Left cardiac atrium (tissue), 4 donors: ENCODE results near the gene EPHA3. TPM values are rescaled to one million over a fixed set of nuclear protein-coding genes. Genes with fewer than 3 reads are reported as not detected.
A peak's percentile ranks its signal among the peaks of the same experiment; 100 is the strongest.

Experiments used
- ATAC-seq, 2 donors: fragments of 200-7000 bp; cut with Tn5 transposase; one replicate each; pipeline ENCODE4 v1.9.1; 2020; ENCODE audit warnings: mild to moderate bottlenecking in 2 of 2, moderate library complexity in 2 of 2
- DNase-seq: peaks from one replicate; pipeline ENCODE4 v3.0.0-alpha.2; 2020
- intact Hi-C, 2 donors: fragments of 100-400 bp; cut with DNase I; formaldehyde crosslinking; loops; one replicate each; pipeline versions ENCODE4 v1.14.1 to v1.15.1; 2022 to 2023
- total RNA-seq, 2 donors: library from RNA; stranded (reverse); fragmentation: NEBNext Ultra II Directional; extraction: Animal tissue kit (Norgen Biotek cat#: 25700); gene quantifications; one replicate each; pipeline ENCODE4 v1.2.1, GENCODE V29; 2021
- donor health status: DM: no; HTN: yes; CAD: no.
- donor health status: DM: no; HTN: yes; CAD: no; lungs with severe emphysema.
- donor health status: DM: yes; HTN: yes; CAD: no.
- donor health status: Dilated cardiomyopathy.

EPHA3 gene
- total RNA-seq, 2 donors from 2014 or later, result 5.6 to 8.1 TPM

- ATAC-seq, result no peak
- intact Hi-C loops, result no loop called here
- DNase-seq, result no peak
Measured at GRCh38 chr3:89474333-89475130, 367.1 kb downstream of the EPHA3 start.

GRCh38 chr3:89488800-89489580 is 381.6 kb downstream of the EPHA3 start:
- peak in 1 of 2 donors; percentile 67 for ATAC-seq
- intact Hi-C loops, result no loop called here
- DNase-seq, result no peak

DNA sequence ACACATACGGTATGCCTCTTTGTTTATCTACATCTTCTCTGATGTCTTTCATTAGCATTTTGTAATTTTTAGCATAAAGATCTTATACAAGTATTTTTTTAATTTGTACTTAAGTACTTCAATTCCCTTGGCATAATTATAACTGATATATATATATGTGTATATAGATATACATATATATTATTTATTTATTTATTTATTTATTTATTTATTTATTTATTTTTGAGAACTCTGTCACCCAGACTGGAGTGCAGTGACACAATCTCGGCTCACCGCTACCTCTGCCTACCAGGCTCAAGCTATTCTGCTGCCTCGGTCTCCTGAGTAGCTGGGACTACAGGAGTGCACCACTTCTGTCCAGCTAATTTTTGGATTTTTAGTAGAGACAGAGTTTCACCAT is 382.7 kb downstream of the EPHA3 start:
- no peak for ATAC-seq
- intact Hi-C loops, result no loop called here

DNA sequence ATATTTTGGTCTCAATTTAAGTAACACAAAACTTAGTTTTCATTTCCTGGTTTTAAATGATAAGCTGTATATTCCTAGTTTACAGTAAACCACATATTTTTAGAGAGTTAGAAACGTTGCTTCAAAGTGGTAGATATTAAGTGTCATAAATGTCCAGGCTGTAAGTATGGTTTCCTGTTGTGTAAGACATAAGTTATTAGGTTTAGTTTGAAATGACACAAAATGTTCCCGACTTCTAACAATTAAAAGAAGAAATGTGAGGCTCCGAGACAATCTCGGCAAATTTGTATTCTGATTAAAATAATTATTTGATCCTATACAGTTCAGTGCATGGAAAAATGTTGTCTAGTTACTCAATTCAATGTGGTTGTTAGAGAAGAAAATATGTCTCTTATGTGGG is 387.3 kb downstream of the EPHA3 start:
- DNase-seq, result no peak
- no peak for ATAC-seq
- intact Hi-C loops, result no loop called here

More for the DNA sequence above, 382.7 kb downstream of the EPHA3 start:
- DNase-seq, result no peak

GRCh38 chr3:89503891-89504391 is 396.5 kb downstream of the EPHA3 start:
- no peak for DNase-seq
- no peak for ATAC-seq
- intact Hi-C loops, result no loop called here

DNA sequence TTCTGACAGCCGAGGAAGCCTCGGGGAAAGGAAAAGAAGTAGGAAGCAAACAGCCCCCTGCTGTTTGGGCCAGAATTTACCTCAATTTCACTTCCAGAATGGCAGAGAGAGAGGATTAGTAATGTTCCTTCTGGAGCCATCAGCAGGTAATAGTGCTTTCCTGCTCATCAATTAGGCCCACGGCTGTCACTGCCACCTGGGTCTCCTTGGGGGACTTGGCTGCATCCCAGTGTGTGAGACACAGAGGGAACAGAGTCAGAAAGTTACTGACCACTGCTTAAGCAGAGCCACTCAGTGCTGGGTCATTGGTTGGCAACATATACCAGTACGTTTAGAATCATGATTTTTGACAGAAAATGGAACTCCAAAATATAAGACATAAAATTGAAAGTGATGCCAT is 397.0 kb downstream of the EPHA3 start:
- no peak for ATAC-seq
- DNase-seq, result no peak
- intact Hi-C loops, result no loop called here

DNA sequence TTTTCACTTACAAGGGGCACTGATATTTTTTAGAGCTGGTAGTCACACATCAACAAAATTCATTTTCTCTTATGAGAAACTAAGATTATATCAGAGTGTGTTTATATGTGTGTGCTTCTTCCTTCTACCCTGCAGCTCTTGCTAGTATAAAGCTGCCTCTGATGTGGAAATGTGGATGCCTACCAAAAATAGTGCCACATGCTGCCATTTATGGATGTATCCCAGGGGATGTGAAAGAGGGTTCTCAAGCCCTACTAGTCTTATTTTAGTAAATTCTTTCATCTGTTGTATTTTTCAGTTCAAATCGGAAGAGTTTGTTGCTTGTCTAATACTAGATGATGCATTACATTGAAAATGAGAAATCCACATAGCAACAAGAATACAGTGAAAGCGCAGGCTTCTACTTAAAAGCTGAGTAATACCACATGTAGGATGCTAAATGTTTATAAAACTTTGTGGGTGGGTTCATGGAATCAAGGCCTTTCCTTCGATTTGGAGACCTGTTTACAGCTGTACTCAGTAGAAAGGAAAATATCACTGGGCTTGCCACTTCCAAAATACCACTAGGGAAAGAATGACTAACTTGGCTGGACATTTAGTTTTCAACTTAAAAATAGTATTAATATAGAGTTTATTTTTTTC is 399.2 kb downstream of the EPHA3 start:
- no peak for DNase-seq
- peak in 1 of 2 donors; percentile 53 for ATAC-seq
- intact Hi-C loops, result no loop called here

GRCh38 chr3:89521328-89521727 is 413.9 kb downstream of the EPHA3 start:
- DNase-seq (no peak), ATAC-seq (peak; percentile 19 to 45)
- intact Hi-C loops, result no loop called here

DNA sequence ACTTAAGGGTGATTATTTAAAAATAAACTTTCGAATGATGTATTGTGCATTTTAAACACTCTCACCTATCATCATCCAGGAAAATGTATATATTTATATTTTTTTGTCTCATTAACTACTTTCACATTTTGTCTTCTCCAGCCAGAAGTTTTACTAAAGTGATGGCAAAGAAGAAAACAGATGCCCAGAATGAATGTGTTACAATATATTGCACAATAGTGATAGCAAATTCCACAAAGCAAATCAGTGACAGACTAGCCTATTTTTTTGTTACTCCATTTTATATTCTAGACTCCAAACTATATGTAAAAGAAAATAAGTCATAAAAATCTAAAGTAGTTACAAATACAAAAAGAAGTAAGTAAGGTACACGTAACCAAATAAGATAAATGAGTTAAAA is 414.7 kb downstream of the EPHA3 start:
- DNase-seq (no peak), ATAC-seq (no peak)
- intact Hi-C loops, result no loop called here

- intact Hi-C loops, result no loop called here
- ATAC-seq (no peak), DNase-seq (no peak)
Measured at GRCh38 chr3:89525609-89526008, 418.2 kb downstream of the EPHA3 start.

DNA sequence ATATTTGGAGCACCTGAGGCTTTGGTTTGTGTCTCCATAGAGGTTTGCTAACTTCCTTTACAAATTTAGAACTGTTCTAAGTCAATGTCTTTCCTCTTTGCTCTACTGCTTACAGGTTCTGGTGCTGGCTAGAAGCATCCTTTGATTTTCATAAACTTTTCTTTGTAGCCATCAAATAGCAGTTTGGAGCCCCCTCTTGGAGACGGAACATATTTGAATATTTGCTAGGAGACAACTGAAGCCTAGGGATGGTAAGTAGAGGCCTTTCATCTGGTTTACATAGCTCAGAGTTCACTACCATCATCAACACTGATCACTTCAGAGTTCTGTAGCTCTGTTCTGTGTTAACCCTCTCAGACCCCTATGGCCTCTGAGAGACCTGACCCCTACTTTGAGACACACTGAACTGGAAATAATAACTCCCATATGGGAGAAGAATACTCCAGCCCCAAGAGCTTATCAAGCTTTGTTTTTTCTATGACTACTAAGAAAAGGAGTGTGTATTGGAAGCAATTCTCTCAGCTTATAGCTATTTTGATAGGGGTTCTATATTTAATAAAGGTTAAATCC is 420.4 kb downstream of the EPHA3 start:
- ATAC-seq (no peak), DNase-seq (no peak)
- intact Hi-C loops, result no loop called here
